Stimulated activated CD8-positive, alpha-beta memory T cell treated with anti-CD3 and anti-CD28 coated beads, Interleukin-2, amount 100 ng/mL, for 1 hour (primary cell): Measurements from ENCODE around the gene DNAJC3.
"Not testable (repeated sequence)": the region's sequence is repeated elsewhere in the genome, so short reads cannot be mapped to it uniquely, and the experiment has no call there.

Experiments used
- DNase-seq, 2 donors: peaks; one replicate each; pipeline ENCODE4 v3.0.0-alpha.2; 2020; ENCODE audit warnings: low read depth in 2 of 2

The DNAJC3 gene, protein sequence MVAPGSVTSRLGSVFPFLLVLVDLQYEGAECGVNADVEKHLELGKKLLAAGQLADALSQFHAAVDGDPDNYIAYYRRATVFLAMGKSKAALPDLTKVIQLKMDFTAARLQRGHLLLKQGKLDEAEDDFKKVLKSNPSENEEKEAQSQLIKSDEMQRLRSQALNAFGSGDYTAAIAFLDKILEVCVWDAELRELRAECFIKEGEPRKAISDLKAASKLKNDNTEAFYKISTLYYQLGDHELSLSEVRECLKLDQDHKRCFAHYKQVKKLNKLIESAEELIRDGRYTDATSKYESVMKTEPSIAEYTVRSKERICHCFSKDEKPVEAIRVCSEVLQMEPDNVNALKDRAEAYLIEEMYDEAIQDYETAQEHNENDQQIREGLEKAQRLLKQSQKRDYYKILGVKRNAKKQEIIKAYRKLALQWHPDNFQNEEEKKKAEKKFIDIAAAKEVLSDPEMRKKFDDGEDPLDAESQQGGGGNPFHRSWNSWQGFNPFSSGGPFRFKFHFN

GRCh38 chr13:95676762-95677563 is at the start of gene DNAJC3:
TSS of gene DNAJC3 (plus strand) at chr13:95677139. CDS start at chr13:95677256, 117 bp downstream.
- DNase-seq, result peak; percentile 97 to 98

GRCh38 chr13:95627590-95627989 is 49.3 kb upstream of the DNAJC3 start:
- no peak for DNase-seq

DNA sequence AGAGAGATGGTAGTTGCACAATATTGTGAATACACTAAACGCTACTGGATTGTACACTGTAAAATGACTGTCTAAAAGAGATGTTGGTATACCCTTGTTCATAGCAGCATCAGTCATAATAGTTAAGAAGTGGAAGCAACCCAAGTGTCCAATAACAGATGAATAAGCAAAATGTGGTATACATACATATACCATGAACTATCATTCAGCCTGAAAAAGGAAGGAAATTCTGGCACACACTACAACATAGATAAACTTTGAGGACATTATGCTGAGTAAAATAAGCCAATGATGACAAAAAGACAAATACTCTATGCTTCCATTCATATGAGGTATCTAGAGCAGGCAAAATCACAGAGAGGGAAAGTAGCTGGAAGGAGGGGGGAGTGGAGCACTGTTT is 48.5 kb upstream of the DNAJC3 start:
- DNase-seq, result no peak

DNA sequence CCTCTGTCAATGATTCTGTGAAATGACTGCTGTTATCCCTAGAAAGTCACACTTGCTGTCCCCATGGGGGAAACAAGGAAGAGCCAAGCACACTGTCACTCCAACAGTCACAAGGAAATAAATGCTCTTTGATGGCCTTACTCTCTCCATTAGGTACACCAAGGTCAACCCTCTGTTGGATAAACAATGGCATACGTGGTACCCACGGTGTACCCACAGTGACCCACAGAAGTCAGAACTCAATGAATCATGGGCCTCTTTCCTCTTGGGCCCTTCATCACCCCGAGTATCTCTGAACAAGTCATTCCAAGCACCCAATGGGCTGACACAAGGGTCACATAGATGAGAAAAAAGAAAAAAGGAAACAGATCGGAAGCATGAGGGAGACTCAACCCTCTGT is 47.9 kb upstream of the DNAJC3 start:
- no peak for DNase-seq

GRCh38 chr13:95630593-95630992 is 46.3 kb upstream of the DNAJC3 start:
- no peak for DNase-seq

DNA sequence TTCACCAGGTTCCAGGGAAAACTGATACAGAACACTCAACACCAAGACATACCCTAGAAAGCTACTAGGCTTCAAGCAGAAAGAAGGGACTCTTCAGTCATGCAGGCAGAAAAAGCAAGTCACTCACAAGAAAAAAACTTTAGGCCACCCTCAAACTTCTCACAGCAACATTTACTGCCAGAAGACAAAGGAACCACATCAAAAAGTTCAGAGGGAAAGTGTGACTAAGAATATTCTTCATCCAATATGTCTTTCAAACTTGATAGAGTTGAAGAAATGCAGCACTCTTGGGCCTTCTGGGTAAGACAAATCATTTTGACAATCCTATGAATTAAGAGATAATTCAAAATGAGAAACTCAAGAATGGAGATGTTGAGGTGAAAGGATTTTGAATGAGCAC is 40.1 kb upstream of the DNAJC3 start:
- no peak for DNase-seq

GRCh38 chr13:95641291-95642027 is 35.5 kb upstream of the DNAJC3 start:
- no peak for DNase-seq

- no peak for DNase-seq
Measured at GRCh38 chr13:95642028-95642621, 34.8 kb upstream of the DNAJC3 start.

DNA sequence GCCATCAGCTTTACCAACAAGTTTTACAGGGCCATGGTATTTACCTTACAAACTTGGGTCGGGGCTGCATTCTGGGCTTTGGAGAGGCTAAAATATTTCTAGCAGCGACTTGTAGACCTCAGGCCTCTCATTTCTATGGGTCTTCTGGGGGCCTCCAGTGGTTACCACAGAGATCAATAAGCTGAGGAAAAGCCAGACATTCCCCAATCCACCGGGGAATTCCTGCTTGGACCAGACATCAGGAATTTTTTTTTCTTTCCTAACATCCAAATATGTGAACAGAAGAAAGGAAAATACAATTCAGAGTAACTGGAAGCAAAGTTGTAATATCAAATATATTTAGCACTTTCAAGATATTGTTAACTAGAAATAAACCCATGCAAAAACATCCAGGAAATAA is 33.9 kb upstream of the DNAJC3 start:
- DNase-seq, result no peak

DNA sequence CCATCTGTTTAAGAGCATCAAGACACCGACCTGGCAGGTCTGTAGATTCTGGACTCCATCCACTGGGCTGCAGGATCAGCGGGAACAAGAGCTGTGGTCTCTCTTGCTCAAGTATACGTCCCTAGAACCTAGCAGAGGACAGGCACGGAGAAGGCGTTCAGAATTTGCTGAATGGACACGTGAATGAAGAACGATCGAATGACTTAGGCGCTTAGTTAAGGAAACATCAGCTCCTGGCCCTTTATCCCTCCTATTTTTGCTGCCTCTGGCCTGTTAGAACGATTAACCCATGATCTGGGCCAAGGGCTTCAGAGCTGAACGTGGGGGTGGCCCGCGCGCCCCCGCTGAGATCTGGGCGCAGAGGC is 33.4 kb upstream of the DNAJC3 start:
- no peak for DNase-seq

DNA sequence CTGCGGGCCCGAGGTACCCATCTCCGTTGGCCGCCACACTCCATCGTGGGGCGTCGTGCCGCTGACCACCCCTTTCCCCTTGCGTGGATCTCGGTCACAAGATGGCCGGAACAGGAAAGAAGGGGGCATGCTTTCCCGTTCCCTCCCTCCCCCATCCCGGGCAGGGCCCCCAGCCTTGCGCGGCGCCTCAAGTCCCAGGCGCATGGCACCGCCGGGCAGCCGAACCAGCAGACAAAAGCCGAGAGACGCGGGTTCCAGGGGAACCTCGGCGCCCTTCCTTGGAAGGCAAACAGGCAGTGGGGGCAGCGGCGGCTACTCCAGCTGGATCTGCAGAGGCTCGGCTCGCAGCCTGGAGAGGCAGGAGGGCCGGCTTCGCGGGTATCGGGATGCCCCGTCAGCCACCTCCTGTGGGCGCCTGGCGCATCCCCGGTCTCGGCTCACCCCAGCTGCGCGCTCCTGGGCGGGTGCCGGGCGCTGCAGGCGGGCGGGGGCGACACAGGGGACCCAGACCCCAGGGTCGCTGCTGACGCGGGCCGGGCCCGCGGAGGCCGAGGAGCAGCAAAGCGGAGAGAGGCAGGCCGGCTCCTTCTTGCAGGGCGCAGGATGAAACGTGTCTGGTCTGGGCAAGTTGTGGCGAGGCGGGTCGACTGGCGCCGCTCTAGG is 32.9 kb upstream of the DNAJC3 start:
- no peak for DNase-seq

DNA sequence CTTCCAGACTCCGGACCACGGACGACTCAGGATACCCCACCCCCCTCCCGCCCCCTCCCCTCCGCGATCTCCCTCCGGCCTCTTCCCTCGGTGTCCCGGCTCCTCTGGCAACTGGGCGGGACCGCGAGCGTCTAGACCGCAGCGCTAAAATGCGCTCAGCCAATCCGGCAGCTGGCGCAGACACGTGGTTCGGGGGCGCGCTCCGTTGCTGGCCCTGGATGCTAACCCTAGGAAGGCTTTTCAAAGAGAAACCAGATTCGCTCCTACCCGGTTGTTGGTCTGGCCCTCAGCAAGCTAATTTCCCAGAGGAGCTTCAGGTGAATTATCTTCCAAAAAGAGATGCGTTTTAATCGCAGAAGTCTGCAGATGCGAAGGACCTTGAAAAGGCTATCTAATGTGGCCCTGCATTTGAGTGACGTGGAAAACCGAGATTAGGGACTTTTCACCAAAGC is 32.3 kb upstream of the DNAJC3 start, which contains the start of gene DZIP1:
Gene DZIP1 (minus strand): TSS at position 106 of the 452 bp plus-strand sequence. CDS start 2,677 bp downstream, outside the sequence.
- no peak for DNase-seq

- no peak for DNase-seq
Measured at GRCh38 chr13:95647321-95647720, 29.6 kb upstream of the DNAJC3 start.

GRCh38 chr13:95650696-95651095 is 26.2 kb upstream of the DNAJC3 start:
- no peak for DNase-seq

GRCh38 chr13:95652244-95652764 is 24.6 kb upstream of the DNAJC3 start:
- DNase-seq, result no peak

DNA sequence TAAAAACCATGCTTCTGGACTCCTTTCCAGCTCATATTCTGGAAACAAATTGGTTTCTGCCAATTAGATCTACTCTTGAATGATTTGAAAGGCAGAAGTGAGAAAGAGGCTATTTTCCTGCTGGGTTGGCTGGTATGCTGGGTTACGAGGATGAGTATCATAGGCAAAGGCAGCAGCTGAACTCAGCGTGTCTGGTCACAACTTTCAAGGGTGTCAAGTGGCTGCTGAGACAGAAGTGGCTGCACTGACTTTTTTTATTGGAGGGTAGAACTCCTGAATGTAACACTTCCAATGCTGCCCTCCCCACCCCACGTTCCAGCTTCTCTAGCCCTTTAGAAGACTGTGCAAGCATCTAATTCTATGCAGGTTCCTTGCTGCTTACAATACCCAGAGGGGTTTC is 24.1 kb upstream of the DNAJC3 start:
- no peak for DNase-seq

DNA sequence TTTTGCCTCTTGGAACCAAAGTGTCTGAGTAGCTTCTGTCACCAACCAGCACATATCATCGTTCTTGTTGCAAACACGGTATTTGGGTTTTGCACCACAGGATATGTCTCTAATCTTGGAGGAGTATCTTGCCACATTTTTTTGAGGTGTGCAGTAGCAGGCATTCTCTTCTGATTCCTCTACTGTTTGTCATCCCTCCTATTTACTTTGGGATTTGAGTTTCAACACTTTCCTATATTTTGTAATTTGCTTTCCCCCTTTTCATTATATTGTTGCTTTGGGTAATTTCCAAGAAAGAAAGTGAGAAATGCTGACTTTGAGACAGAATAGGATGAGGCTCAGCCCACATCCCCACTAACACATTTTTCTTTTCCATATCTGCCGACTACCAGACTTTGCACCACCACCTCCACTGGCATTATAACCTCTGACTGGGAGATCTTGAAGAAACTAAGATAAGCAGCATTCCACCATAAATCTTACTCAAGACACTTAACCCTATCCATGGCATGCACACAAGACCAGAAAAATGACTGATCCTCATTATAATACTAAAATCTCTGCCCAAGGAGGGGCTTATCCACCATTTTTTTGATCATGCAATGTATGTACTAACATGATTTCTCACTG is 20.4 kb upstream of the DNAJC3 start:
- DNase-seq, result no peak

GRCh38 chr13:95659500-95659899 is 17.4 kb upstream of the DNAJC3 start:
- DNase-seq, result no peak

DNA sequence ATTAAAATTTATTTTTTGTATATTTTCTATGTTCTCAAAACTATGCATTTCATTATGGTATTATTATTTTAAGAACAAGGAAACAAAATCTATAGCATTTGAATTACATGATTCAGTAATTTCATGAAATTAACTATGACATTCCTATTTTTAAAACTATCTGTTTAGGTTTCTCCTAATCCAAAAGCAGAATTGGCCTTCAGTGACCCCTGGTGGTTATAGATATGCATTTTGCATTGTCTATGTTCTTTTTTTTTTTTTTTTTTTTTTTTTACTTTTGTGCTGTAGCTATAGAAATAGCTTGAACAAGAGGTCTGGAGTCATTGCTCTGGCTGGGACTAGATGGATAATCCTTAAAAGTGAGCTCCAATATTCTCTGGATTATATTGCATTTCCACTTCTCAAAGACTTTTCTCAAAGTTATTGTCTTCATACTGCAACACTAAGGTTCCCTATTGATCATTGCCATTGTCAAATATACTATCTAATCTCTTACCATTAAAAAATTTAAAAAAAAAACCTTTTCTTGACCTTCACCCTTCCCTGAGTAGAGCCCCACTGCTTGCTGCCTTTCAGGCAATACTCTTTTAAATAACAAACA is 15.9 kb upstream of the DNAJC3 start:
- no peak for DNase-seq

- not testable (repeated sequence) for DNase-seq
Measured at GRCh38 chr13:95667235-95667634, 9.7 kb upstream of the DNAJC3 start.
